RKO (cell line): Measurements from ENCODE around the gene CTNNBL1.

Experiments
- DNase-seq: peaks from one replicate; pipeline ENCODE4 v3.0.0-alpha.2; 2016; ENCODE audit warnings: low spot score

Gene CTNNBL1

GRCh38 chr20:37777012-37777950, 83.5 kb downstream of the CTNNBL1 start:
- no peak for DNase-seq

GRCh38 chr20:37777988-37778659, 84.3 kb downstream of the CTNNBL1 start:
- no peak for DNase-seq

GRCh38 chr20:37781626-37782025, 87.8 kb downstream of the CTNNBL1 start:
- DNase-seq, result peak; percentile 9

GRCh38 chr20:37786043-37786442, 92.2 kb downstream of the CTNNBL1 start:
- no peak for DNase-seq

DNA sequence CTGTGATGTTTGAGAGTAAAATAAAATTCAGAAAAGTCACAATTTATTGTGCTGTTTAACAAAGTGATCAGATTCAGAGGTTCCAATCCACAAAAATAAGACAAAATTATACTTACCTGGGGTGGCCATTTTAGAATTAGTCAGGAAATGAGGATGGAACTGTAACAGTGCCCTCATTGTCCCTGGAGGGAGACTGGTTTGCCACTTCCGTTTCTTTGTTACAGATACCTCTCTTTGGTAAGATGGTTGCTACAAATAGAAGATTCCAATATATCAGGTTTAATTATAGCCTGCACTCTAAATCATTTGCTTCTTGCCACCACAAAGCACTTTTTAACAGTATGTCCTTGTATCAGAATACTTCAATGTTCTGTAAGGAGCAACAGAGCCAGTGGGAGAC, 95.6 kb downstream of the CTNNBL1 start:
- no peak for DNase-seq

GRCh38 chr20:37790900-37791299, 97.1 kb downstream of the CTNNBL1 start:
- no peak for DNase-seq

- DNase-seq, result no peak
Measured at GRCh38 chr20:37796121-37796520, 102.3 kb downstream of the CTNNBL1 start.

DNA sequence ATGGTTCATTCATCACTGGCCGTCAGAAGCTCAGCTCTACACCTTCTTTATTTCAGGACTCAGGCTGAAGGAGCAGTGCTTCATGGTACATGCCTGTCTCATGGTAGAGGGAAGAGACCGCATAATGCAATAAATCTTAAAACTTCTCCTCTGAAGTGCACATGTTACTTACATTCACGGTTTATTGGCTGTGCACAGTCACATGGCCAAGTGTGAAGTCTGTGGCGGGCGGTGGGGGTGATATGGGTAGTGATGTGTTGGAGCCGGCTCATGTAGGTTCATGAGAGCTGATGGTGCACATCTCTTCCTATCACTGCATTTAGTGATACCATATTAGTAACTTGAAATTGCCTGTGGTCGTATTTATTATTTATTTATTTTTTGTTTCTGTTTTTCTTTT, 102.9 kb downstream of the CTNNBL1 start:
- no peak for DNase-seq

DNA sequence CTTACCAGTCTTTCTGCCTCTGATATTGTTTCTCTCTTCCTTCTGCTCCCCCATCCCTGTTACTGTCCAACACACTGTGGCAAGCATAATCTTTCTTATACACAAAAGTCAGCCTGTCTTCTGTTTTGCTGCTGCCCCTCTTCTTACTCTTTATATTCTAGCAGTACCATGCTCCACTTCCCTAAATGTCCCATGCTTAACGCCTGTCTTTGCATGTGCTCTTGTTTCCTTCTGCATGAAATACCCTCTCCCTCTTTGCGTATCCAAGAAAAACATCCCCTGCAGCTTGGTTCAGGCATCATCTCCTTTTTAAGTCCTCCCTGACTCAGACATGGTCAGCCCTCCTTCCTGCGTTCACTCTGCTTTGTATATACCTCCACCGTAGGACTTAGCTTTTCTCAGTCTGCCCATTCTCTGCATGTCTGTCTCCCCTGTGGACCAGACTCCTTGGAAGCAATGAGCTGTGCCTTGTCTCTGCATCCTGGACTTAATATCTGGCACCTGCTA, 103.9 kb downstream of the CTNNBL1 start:
- DNase-seq, result no peak

- DNase-seq, result no peak
Measured at GRCh38 chr20:37798312-37798711, 104.5 kb downstream of the CTNNBL1 start.

DNA sequence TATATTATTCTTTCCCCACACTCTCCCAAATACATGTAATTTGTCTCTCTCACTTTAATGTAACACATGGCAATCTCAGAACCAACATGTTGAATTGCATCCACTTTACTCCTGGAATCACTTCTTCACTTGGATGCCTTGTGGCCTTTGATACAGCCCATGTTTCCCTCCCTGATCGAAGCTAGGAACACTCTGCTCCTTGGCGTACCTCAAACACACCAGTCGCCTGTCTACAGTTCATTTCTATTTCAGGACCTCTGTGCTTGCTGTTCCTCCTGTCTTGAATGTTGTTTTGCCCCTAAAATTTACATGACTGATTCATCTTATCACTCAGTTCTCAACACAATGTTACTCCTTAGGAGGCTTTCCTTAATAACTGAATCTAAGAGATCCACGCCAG, 106.8 kb downstream of the CTNNBL1 start:
- DNase-seq, result no peak

GRCh38 chr20:37801921-37802320, 108.1 kb downstream of the CTNNBL1 start:
- no peak for DNase-seq

DNA sequence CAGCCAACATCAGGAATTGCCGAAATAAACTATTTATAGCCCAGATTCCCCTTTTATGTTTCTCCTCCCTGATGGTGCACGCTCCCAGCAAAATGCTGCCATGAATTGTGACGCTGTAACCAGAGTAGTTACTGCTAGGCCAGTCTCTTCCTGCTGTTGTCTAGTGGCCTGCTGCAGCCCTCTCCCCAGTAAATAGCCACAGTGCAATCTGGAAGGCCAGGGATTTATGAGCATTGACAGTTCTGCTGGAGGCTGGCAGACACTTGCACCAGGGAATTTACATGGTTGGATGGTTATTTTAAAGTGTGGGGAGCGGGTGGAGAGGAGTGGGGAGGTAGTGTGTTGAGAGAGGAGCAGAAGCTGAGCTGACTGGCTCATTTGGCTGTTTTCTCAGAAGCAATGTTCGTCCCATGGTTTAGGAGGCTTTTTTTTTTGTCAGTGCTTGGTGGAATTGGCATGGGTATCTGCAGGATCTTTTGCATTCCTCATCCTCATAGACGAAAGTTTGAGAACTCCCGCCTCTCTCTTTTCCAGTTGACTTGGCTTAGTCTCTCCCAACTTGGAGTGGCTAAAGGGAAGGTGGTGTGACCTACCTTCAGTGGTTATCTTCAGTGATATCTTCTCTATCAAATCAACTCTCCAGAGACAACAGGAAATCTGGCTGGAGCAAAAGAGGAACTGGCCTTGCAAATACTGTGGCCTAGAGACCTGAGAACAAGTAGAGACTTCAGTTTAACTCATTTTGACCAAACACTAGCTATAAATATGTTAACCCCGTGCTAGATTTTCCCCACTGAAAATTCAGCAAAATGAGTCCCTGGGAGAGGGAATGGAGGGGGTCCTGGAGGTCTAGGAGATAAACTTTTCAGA, 109.8 kb downstream of the CTNNBL1 start:
- DNase-seq, result no peak

- no peak for DNase-seq
Measured at GRCh38 chr20:37804584-37805566, 111.0 kb downstream of the CTNNBL1 start.

- no peak for DNase-seq
Measured at GRCh38 chr20:37807471-37808232, 113.8 kb downstream of the CTNNBL1 start.

- no peak for DNase-seq
Measured at GRCh38 chr20:37808233-37809070, 114.6 kb downstream of the CTNNBL1 start.

DNA sequence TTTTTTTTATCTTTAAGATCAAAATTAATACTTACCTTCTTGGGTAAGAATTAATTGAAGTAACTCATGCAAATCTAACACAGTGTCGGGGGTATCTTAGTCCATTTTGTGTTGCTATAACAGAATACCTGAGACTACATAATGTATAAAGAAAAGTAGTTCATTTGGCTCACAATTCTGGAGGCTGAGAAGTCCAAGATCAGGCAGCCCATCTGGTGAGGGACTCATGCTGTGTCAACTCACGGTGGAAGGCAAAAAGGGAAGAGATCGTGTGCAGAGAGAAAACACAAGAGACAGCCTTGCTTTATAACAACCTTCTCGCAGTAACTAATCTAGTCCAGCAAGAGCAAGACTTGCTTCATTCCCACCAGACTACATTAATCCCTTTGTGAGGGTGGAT, 116.2 kb downstream of the CTNNBL1 start:
- DNase-seq, result no peak

GRCh38 chr20:37816003-37816402, 122.2 kb downstream of the CTNNBL1 start:
- DNase-seq, result no peak

DNA sequence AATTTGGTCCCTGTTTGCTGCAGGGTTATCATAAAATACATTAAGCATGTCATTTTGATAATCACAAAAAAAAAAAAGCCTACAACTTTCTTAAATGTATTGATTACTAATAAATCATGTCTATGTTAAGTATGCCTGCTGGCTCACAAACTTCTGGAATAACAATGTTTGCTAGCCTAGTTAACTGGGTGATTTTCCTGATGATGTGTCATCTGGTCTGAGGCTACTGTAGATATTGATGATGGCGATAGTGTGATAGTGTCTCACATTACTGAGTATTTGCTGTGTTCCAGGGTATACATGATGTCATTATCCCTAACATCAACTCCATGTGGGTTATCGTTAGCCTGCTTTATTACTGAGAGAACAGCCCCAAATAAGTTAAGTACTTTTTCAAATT, 122.9 kb downstream of the CTNNBL1 start:
- no peak for DNase-seq
